ENCODE results near the gene ZNRF4. TPM values are rescaled to one million over a fixed set of nuclear protein-coding genes. Genes with fewer than 3 reads are reported as not detected.

Gene ZNRF4
- total RNA-seq, 1 experiment from 2014 or later, result not detected

GRCh38 chr19:5434351-5434917, 20.8 kb upstream of the ZNRF4 start:
- Mint-ChIP-seq H3K4me3 (ENCODE audit: unreplicated experiment) (no peak overlapping the region), H3K27me3 (ENCODE audit: insufficient read depth, unreplicated experiment) (no peaks in the 10 kb centered on the region), H3K27ac (ENCODE audit: unreplicated experiment) (no peak overlapping the region), H3K36me3 (ENCODE audit: insufficient read depth, unreplicated experiment) (no peaks in the 10 kb centered on the region), H3K9me3 (ENCODE audit: unreplicated experiment) (no peaks in the 10 kb centered on the region), H3K4me1 (ENCODE audit: low read depth, unreplicated experiment) (no peaks in the 10 kb centered on the region)
- Histone ChIP-seq H3K4me3 (ENCODE audit: low read depth, low read length) (no peak overlapping the region), H3K36me3 (ENCODE audit: control insufficient read depth, insufficient read depth, low read length) (no peaks in the 10 kb centered on the region), H3K4me1 (no peaks in the 10 kb centered on the region), H3K27me3 (replicated peaks; ENCODE audit: control insufficient read depth, insufficient read depth, low read length) (no peaks in the 10 kb centered on the region), H3K9me3 (no peaks in the 10 kb centered on the region)
- POLR2A ChIA-PET, result no interaction called here
- CTCF ChIA-PET, result no interaction called here
- BruUV-seq (replicated peaks), result no TSS peak
- no peak for TF ChIP-seq CTCF (IDR thresholded peaks at IDR 0.05; ENCODE audit: insufficient read depth in 1 of 2, low read depth in 1 of 2, low read length in 1 of 2, severe bottlenecking in 1 of 2, unreplicated experiment in 1 of 2)
- no peak for DNase-seq
- intact Hi-C loops (cut with micrococcal nuclease; ENCODE audit: unreplicated experiment), result no loop called here

GRCh38 chr19:5434970-5435641, 20.1 kb upstream of the ZNRF4 start:
- DNase-seq, result no peak
- POLR2A ChIA-PET, result no interaction called here
- Histone ChIP-seq H3K9me3 (no peaks in the 10 kb centered on the region), H3K27me3 (replicated peaks; ENCODE audit: control insufficient read depth, insufficient read depth, low read length) (no peaks in the 10 kb centered on the region), H3K4me3 (ENCODE audit: low read depth, low read length) (no peak overlapping the region), H3K4me1 (no peaks in the 10 kb centered on the region), H3K36me3 (ENCODE audit: control insufficient read depth, insufficient read depth, low read length) (no peaks in the 10 kb centered on the region)
- H3K9me3 Mint-ChIP-seq (ENCODE audit: unreplicated experiment), result no peaks in the 10 kb centered on the region
- no peak overlapping the region for H3K4me3 Mint-ChIP-seq (ENCODE audit: unreplicated experiment)
- intact Hi-C loops (cut with micrococcal nuclease; ENCODE audit: unreplicated experiment), result no loop called here
- TF ChIP-seq CTCF (IDR thresholded peaks at IDR 0.05; ENCODE audit: insufficient read depth in 1 of 2, low read depth in 1 of 2, low read length in 1 of 2, severe bottlenecking in 1 of 2, unreplicated experiment in 1 of 2), result no peak
- CTCF ChIA-PET, result no interaction called here
- BruUV-seq (replicated peaks), result no TSS peak
- no peaks in the 10 kb centered on the region for H3K36me3 Mint-ChIP-seq (ENCODE audit: insufficient read depth, unreplicated experiment)
- H3K27ac Mint-ChIP-seq (ENCODE audit: unreplicated experiment), result no peak overlapping the region
- H3K4me1 Mint-ChIP-seq (ENCODE audit: low read depth, unreplicated experiment), result no peaks in the 10 kb centered on the region
- H3K27me3 Mint-ChIP-seq (ENCODE audit: insufficient read depth, unreplicated experiment), result no peaks in the 10 kb centered on the region

GRCh38 chr19:5435642-5436017, 19.6 kb upstream of the ZNRF4 start:
- intact Hi-C loops (cut with micrococcal nuclease; ENCODE audit: unreplicated experiment), result no loop called here
- Histone ChIP-seq H3K36me3 (ENCODE audit: control insufficient read depth, insufficient read depth, low read length) (no peaks in the 10 kb centered on the region), H3K4me1 (no peaks in the 10 kb centered on the region), H3K4me3 (ENCODE audit: low read depth, low read length) (no peak overlapping the region), H3K9me3 (no peaks in the 10 kb centered on the region), H3K27me3 (replicated peaks; ENCODE audit: control insufficient read depth, insufficient read depth, low read length) (no peaks in the 10 kb centered on the region)
- no peak for TF ChIP-seq CTCF (IDR thresholded peaks at IDR 0.05; ENCODE audit: insufficient read depth in 1 of 2, low read depth in 1 of 2, low read length in 1 of 2, severe bottlenecking in 1 of 2, unreplicated experiment in 1 of 2)
- ChIA-PET POLR2A (no interaction called here), CTCF (no interaction called here)
- Mint-ChIP-seq H3K27ac (ENCODE audit: unreplicated experiment) (no peak overlapping the region), H3K9me3 (ENCODE audit: unreplicated experiment) (no peaks in the 10 kb centered on the region), H3K27me3 (ENCODE audit: insufficient read depth, unreplicated experiment) (no peaks in the 10 kb centered on the region), H3K4me3 (ENCODE audit: unreplicated experiment) (no peak overlapping the region), H3K36me3 (ENCODE audit: insufficient read depth, unreplicated experiment) (no peaks in the 10 kb centered on the region), H3K4me1 (ENCODE audit: low read depth, unreplicated experiment) (no peaks in the 10 kb centered on the region)
- BruUV-seq (replicated peaks), result no TSS peak
- DNase-seq, result no peak

All from Caco-2 (cell line).